Right atrium auricular region (tissue), 2 donors: ENCODE data around the gene OSBPL5. TPM values are rescaled to one million over a fixed set of nuclear protein-coding genes. Genes with fewer than 3 reads are reported as not detected.
A peak's percentile ranks its signal among the peaks of the same experiment; 100 is the strongest.

Experiments used
- DNase-seq: peaks from one replicate; pipeline ENCODE4 v3.0.0-alpha.2; 2019; ENCODE audit warnings: low spot score
- H3K27ac ChIP-seq, 2 donors: fragments of 200-600 bp; sonication (generic); 1 replicate in 1 of 2; 2 replicates in 1 of 2; pipeline ENCODE4 v1.5.1; 2016 to 2019
- H3K27me3 ChIP-seq, 2 donors: fragments of 200-600 bp; sonication (generic); one replicate each; pipeline versions ENCODE4 v1.5.1 to v1.6.0; 2017 to 2019
- H3K36me3 ChIP-seq: fragments of 200-600 bp; sonication (generic); one replicate; pipeline ENCODE4 v1.5.1; 2016
- H3K4me1 ChIP-seq, 2 donors: fragments of 200-600 bp; sonication (generic); one replicate each; pipeline versions ENCODE4 v1.5.1 to v1.6.0; 2017 to 2019
- H3K4me3 ChIP-seq, 2 donors: fragments of 200-600 bp; sonication (generic); 1 replicate in 1 of 2; 2 replicates in 1 of 2; pipeline ENCODE4 v1.5.1; 2017 to 2019; ENCODE audit warnings: mild to moderate bottlenecking in 1 of 2, moderate library complexity in 1 of 2
- H3K9me3 ChIP-seq, 2 donors: fragments of 200-600 bp; sonication (generic); one replicate each; pipeline ENCODE4 v1.5.1; 2019
- total RNA-seq, 2 donors: library from RNA; depleted of rRNA; stranded (reverse); fragments of >200 nt; gene quantifications; one replicate each; pipeline ENCODE4 v1.1.0, GENCODE V29; 2016
- TF ChIP-seq, protein P1 (sequence below), 2 donors: fragments of 200-600 bp; sonication (generic); IDR thresholded peaks; one replicate each; pipeline ENCODE4 v1.5.1; 2019; ENCODE audit warnings: antibody characterized with exemption in 2 of 2

OSBPL5 gene
- total RNA-seq, 2 donors from 2014 or later, result 11.1 to 17.8 TPM

DNA sequence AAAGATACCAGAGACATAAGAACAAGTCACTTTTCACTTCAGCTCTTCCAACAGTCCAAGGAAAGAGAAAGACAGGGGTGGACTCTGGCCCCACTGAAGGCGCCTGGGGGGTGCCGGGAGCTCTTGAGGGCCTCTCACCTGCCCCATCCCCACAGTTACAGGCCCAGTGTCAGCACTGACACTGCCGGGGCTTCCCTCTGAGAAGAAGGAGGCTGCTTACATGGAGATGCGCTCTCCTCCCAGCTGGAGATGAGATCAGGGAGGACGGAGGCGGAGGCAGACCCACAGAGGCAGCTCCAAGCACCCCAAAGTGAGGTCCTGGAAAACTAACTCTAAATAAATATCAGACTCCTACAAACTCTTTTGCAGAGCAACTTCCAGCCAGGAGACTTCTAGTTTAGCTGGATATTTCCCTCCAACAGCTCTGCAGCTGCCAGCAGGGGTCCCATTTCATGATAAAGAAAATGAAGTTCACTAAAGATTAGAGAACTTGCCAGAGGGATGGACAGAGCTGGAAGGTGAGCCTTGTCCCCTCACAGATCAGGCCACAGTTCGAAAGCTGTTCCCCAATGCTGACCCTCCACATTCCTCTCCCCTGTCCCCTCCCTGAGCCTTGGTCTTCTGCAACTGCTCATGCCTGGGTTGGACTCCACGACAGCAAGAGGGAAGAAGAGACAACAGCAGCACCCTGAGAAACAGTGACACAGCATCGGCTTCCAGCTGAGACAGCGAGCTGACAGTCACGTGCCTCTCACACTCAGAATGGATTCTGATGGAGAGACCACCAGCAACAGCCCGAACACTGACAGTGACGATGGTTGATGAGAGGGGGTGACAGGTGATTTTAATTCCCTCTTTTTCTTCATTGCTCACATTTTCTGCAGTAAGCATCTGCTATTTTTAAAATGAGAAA, 113.7 kb downstream of the OSBPL5 start:
- Histone ChIP-seq H3K27ac (peak overlapping the region in 1 of 2 donors; percentile 15), H3K27me3 (no peaks in the 10 kb centered on the region), H3K4me1 (peaks cover 0 to 41% of the 10 kb centered on the region in 2 donors), H3K9me3 (no peaks in the 10 kb centered on the region), H3K36me3 (no peaks in the 10 kb centered on the region), H3K4me3 (no peak overlapping the region)
- TF ChIP-seq, protein P1, sequence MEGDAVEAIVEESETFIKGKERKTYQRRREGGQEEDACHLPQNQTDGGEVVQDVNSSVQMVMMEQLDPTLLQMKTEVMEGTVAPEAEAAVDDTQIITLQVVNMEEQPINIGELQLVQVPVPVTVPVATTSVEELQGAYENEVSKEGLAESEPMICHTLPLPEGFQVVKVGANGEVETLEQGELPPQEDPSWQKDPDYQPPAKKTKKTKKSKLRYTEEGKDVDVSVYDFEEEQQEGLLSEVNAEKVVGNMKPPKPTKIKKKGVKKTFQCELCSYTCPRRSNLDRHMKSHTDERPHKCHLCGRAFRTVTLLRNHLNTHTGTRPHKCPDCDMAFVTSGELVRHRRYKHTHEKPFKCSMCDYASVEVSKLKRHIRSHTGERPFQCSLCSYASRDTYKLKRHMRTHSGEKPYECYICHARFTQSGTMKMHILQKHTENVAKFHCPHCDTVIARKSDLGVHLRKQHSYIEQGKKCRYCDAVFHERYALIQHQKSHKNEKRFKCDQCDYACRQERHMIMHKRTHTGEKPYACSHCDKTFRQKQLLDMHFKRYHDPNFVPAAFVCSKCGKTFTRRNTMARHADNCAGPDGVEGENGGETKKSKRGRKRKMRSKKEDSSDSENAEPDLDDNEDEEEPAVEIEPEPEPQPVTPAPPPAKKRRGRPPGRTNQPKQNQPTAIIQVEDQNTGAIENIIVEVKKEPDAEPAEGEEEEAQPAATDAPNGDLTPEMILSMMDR (IDR thresholded peaks at IDR 0.05), result no peak
- no peak for DNase-seq

DNA sequence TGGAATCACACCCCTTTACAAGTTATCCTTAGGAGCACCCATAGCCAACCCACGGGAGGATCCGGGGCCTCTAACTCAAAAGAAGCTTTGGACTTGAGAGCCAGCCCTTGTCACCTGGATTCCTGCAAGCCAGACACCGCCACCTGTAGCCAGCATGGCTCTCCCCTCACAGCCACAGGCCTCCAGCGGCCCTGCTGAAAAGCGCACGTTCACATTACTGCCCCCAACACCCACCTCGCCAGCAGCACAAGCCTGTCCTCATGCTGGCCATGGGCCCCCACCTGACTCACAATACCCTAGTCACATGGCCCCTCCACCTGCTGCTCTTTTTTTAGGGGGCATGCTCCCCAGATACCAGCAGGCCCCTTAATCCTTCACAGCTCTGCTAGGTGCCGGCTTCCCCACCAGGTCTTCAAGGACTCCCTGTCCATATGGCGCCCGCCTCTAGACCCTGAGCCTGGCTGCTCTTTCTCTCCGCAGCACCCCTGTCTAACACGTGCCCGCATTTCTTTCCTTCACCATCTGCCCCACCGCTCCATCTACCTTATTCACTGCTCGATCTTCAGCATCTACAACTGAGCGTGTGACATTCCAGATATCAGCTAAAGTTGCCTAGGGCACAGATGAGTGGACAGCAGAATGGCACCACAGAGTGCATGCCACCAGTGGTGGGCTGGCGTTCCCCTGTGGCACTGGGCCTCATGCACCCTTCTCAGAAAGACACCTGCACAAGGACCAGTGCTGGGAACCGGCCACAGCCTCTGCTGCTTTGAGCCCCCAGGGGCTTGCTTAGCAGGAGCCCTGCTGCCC, 114.5 kb downstream of the OSBPL5 start:
- TF ChIP-seq, protein P1 (IDR thresholded peaks at IDR 0.05), result no peak
- H3K27me3 ChIP-seq, result no peaks in the 10 kb centered on the region
- H3K9me3 ChIP-seq, result no peaks in the 10 kb centered on the region
- no peak overlapping the region for H3K4me3 ChIP-seq
- no peaks in the 10 kb centered on the region for H3K36me3 ChIP-seq
- no peak for DNase-seq
- no peak overlapping the region for H3K27ac ChIP-seq
- H3K4me1 ChIP-seq, result peaks cover 0 to 33% of the 10 kb centered on the region in 2 donors

DNA sequence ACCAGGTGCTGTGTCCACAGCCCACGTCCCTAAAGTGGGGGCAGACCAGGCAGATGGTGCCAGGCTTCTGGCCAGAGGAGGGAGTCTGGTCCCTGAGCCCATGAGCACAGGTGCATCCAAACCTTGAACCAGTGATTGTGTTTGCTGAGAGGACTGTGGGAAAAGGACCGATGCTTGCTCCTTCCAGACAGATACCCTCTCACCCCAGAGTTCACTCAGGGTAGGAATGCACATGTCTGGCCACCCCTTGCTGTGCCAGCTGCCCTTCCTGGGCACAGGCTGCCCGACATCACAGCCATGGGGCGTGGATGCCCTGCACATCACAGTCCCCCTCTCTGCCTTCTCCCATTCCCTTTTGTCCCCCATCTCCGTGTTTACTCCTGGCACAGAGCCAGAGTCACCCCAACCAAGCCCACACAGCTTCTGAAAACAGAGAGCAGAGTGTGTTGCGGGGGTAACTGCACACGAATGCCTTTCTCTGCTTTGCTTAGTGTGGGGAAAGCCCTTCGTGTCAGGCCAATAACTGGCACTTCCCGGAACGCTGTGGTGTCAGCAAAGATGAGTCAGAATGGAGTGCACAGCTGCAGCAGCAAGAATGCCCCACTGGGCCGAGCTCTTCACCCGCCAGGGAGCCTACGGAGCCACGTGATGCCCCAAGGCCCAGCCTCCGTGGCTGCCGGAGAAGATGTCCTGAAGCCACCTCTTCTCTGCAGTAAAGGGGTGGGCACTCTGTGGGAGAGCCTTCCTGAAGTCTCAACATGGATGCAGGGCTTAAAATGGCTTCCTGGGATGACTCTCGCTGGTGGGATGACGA, 115.5 kb downstream of the OSBPL5 start:
- H3K36me3 ChIP-seq, result no peaks in the 10 kb centered on the region
- DNase-seq, result peak; percentile 85
- no peaks in the 10 kb centered on the region for H3K9me3 ChIP-seq
- TF ChIP-seq, protein P1 (IDR thresholded peaks at IDR 0.05), result peak in 1 of 2 donors; percentile 29
- H3K4me3 ChIP-seq, result no peak overlapping the region
- H3K27me3 ChIP-seq, result no peaks in the 10 kb centered on the region
- peaks cover 0 to 33% of the 10 kb centered on the region in 2 donors for H3K4me1 ChIP-seq
- H3K27ac ChIP-seq, result peak overlapping the region; percentile 37 to 45

DNA sequence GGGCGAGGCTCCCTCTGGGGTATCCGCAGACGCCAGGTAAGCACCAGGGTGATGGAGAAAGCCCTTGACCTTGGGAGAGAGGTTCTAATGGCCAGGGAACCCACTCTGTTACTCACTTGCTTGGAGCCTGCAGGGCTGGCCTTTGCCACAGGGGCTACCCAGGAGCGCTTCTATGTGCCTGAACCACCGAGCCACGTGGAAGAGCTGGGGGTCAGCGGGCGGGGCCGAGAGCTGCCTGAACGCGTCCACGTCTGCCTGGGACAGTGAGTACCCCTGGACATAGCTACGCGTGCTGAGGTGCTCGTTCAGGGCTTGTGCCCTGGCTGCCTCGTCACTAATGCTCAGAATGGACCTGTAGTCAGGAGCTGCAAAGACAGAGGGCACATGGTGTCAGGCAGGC, 117.5 kb downstream of the OSBPL5 start:
- Histone ChIP-seq H3K4me1 (peaks cover 0 to 45% of the 10 kb centered on the region in 2 donors), H3K27me3 (no peaks in the 10 kb centered on the region), H3K9me3 (no peaks in the 10 kb centered on the region), H3K27ac (no peak overlapping the region), H3K36me3 (no peaks in the 10 kb centered on the region), H3K4me3 (no peak overlapping the region)
- TF ChIP-seq, protein P1 (IDR thresholded peaks at IDR 0.05), result no peak
- DNase-seq, result no peak

DNA sequence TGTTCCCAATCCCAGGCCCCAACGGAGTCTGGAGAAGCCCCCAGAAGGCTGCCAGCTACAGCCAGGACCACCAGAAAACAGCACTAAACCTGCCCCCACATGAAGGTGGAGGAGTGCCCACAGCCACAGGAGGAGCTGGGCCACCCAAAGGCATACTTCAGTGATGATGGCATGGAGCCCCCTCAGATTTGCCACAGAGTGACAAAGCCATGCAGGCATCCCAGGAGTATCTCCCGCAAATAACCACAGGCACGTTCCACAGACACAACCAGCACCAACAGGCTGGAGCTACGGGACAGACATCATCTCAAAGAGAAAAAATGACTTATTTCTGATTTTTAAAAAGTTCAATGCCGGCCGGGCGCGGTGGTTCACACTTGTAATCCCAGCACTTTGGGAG, 118.5 kb downstream of the OSBPL5 start:
- TF ChIP-seq, protein P1 (IDR thresholded peaks at IDR 0.05), result no peak
- H3K27me3 ChIP-seq, result no peaks in the 10 kb centered on the region
- no peaks in the 10 kb centered on the region for H3K9me3 ChIP-seq
- DNase-seq, result no peak
- H3K4me1 ChIP-seq, result peaks cover 0 to 45% of the 10 kb centered on the region in 2 donors
- no peak overlapping the region for H3K4me3 ChIP-seq
- H3K27ac ChIP-seq, result no peak overlapping the region
- peaks cover 4% of the 10 kb centered on the region for H3K36me3 ChIP-seq
